Measurements from ENCODE around the gene PAOX.
"Not testable (repeated sequence)": the region's sequence is repeated elsewhere in the genome, so short reads cannot be mapped to it uniquely, and the experiment has no call there.

Gene PAOX

GRCh38 chr10:133366751-133367150, 12.3 kb upstream of the PAOX start:
- Mint-ChIP-seq H3K9me3 (no peaks in the 10 kb centered on the region), H3K27ac (no peak overlapping the region), H3K36me3 (ENCODE audit: low read depth) (peaks cover 76% of the 10 kb centered on the region), H3K4me1 (ENCODE audit: low read depth) (peaks cover 14% of the 10 kb centered on the region), H3K27me3 (no peaks in the 10 kb centered on the region), H3K4me3 (no peak overlapping the region)
- no peak for DNase-seq

GRCh38 chr10:133367461-133367860, 11.6 kb upstream of the PAOX start:
- not testable (repeated sequence) for H3K4me3 Mint-ChIP-seq, DNase-seq, H3K27ac Mint-ChIP-seq, H3K27me3 Mint-ChIP-seq, H3K9me3 Mint-ChIP-seq
- Mint-ChIP-seq H3K4me1 (ENCODE audit: low read depth) (peaks cover 12% of the 10 kb centered on the region), H3K36me3 (ENCODE audit: low read depth) (peaks cover 68% of the 10 kb centered on the region)

- H3K4me1 Mint-ChIP-seq (ENCODE audit: low read depth) = peaks cover 14% of the 10 kb centered on the region
- H3K36me3 Mint-ChIP-seq (ENCODE audit: low read depth) = peaks cover 63% of the 10 kb centered on the region
- no peaks in the 10 kb centered on the region for H3K27me3 Mint-ChIP-seq
- H3K27ac Mint-ChIP-seq = no peak overlapping the region
- DNase-seq = no peak
- H3K4me3 Mint-ChIP-seq = no peak overlapping the region
- no peaks in the 10 kb centered on the region for H3K9me3 Mint-ChIP-seq
Measured at GRCh38 chr10:133368153-133368552, 10.9 kb upstream of the PAOX start.

GRCh38 chr10:133370030-133370786, 8.9 kb upstream of the PAOX start:
- peaks cover 46% of the 10 kb centered on the region for H3K36me3 Mint-ChIP-seq (ENCODE audit: low read depth)
- H3K27me3 Mint-ChIP-seq = no peaks in the 10 kb centered on the region
- no peaks in the 10 kb centered on the region for H3K9me3 Mint-ChIP-seq
- H3K4me1 Mint-ChIP-seq (ENCODE audit: low read depth) = peaks cover 19% of the 10 kb centered on the region
- H3K4me3 Mint-ChIP-seq = no peak overlapping the region
- no peak overlapping the region for H3K27ac Mint-ChIP-seq
- no peak for DNase-seq

- Mint-ChIP-seq H3K27me3 (no peaks in the 10 kb centered on the region), H3K27ac (peak overlapping the region; percentile 80), H3K4me3 (peak overlapping the region; percentile 75), H3K9me3 (no peaks in the 10 kb centered on the region), H3K4me1 (ENCODE audit: low read depth) (peaks cover 19% of the 10 kb centered on the region), H3K36me3 (ENCODE audit: low read depth) (peaks cover 32% of the 10 kb centered on the region)
- DNase-seq = no peak
Measured at GRCh38 chr10:133372507-133372906, 6.6 kb upstream of the PAOX start.

GRCh38 chr10:133373174-133374090, 5.6 kb upstream of the PAOX start, which contains the start of gene ECHS1:
TSS of gene ECHS1 (minus strand) at chr10:133373354. CDS start at chr10:133373333, 21 bp downstream.
- H3K27ac Mint-ChIP-seq = peak within 1 kb of the TSS; percentile 86
- DNase-seq = peak; percentile 97
- H3K4me1 Mint-ChIP-seq (ENCODE audit: low read depth) = peaks cover 24% of the 10 kb centered on the region
- H3K36me3 Mint-ChIP-seq (ENCODE audit: low read depth) = peaks cover 23% of the 10 kb centered on the region
- no peaks in the 10 kb centered on the region for H3K27me3 Mint-ChIP-seq
- peak within 1 kb of the TSS; percentile 86 for H3K4me3 Mint-ChIP-seq
- no peaks in the 10 kb centered on the region for H3K9me3 Mint-ChIP-seq

GRCh38 chr10:133375357-133376115, 3.5 kb upstream of the PAOX start:
- Mint-ChIP-seq H3K27ac (no peak overlapping the region), H3K36me3 (ENCODE audit: low read depth) (peaks cover 3% of the 10 kb centered on the region), H3K27me3 (no peaks in the 10 kb centered on the region), H3K4me1 (ENCODE audit: low read depth) (peaks cover 20% of the 10 kb centered on the region), H3K4me3 (no peak overlapping the region), H3K9me3 (no peaks in the 10 kb centered on the region)
- no peak for DNase-seq

GRCh38 chr10:133376183-133376582, 2.9 kb upstream of the PAOX start:
- not testable (repeated sequence) for DNase-seq; H3K9me3 Mint-ChIP-seq; H3K27ac Mint-ChIP-seq; H3K4me3 Mint-ChIP-seq; H3K27me3 Mint-ChIP-seq; H3K36me3 Mint-ChIP-seq (ENCODE audit: low read depth)
- peaks cover 20% of the 10 kb centered on the region for H3K4me1 Mint-ChIP-seq (ENCODE audit: low read depth)

- peaks cover 14% of the 10 kb centered on the region for H3K4me1 Mint-ChIP-seq (ENCODE audit: low read depth)
- H3K36me3 Mint-ChIP-seq (ENCODE audit: low read depth) = peaks cover 2% of the 10 kb centered on the region
- DNase-seq = no peak
- H3K27me3 Mint-ChIP-seq = no peaks in the 10 kb centered on the region
- no peak overlapping the region for H3K27ac Mint-ChIP-seq
- H3K4me3 Mint-ChIP-seq = peak overlapping the region; percentile 23
- no peaks in the 10 kb centered on the region for H3K9me3 Mint-ChIP-seq
Measured at GRCh38 chr10:133377025-133377817, 1.8 kb upstream of the PAOX start.

- H3K4me3 Mint-ChIP-seq = peak overlapping the region; percentile 77
- H3K4me1 Mint-ChIP-seq (ENCODE audit: low read depth) = peaks cover 14% of the 10 kb centered on the region
- no peaks in the 10 kb centered on the region for H3K27me3 Mint-ChIP-seq
- DNase-seq = no peak
- H3K36me3 Mint-ChIP-seq (ENCODE audit: low read depth) = peaks cover 2% of the 10 kb centered on the region
- no peaks in the 10 kb centered on the region for H3K9me3 Mint-ChIP-seq
- H3K27ac Mint-ChIP-seq = peak overlapping the region; percentile 22
Measured at GRCh38 chr10:133377818-133378250, 1.2 kb upstream of the PAOX start.

- Mint-ChIP-seq H3K27ac (peak overlapping the region; percentile 22), H3K4me3 (peak overlapping the region; percentile 77), H3K27me3 (no peaks in the 10 kb centered on the region), H3K9me3 (no peaks in the 10 kb centered on the region), H3K36me3 (ENCODE audit: low read depth) (no peaks in the 10 kb centered on the region), H3K4me1 (ENCODE audit: low read depth) (peaks cover 13% of the 10 kb centered on the region)
- DNase-seq = peak; percentile 79
Measured at GRCh38 chr10:133378251-133379096, 588 bp upstream of the PAOX start.

GRCh38 chr10:133379801-133380666, 972 bp downstream of the PAOX start:
- H3K4me1 Mint-ChIP-seq (ENCODE audit: low read depth) = peaks cover 7% of the 10 kb centered on the region
- H3K36me3 Mint-ChIP-seq (ENCODE audit: low read depth) = peaks cover 6% of the 10 kb centered on the region
- H3K4me3 Mint-ChIP-seq = peak overlapping the region; percentile 63
- no peaks in the 10 kb centered on the region for H3K9me3 Mint-ChIP-seq
- no peak overlapping the region for H3K27ac Mint-ChIP-seq
- H3K27me3 Mint-ChIP-seq = no peaks in the 10 kb centered on the region
- peak; percentile 50 for DNase-seq

All from activated T-cell treated with anti-CD3 and anti-CD28 coated beads, Interleukin-2, amount 50 U/mL, for 24 hours (primary cell).